ENCODE results near the gene C2CD2L.

DNA sequence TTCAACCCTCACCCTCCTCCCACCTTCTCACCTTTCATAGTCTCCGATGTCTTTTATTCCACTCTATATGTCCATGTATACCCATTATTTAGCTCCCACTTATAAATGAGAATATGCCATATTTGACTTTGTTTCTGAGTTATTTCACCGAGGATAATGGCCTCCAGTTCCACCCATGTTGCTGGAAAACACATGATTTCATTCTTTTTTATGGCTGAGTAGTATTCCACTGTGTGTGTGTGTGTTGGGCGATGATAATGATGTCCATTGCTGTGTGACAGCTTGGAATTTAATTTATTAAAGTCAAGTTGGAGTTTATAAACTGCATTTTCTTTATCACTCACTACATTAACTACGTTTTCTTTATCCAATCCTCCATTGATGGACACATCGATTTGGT, 11.1 kb downstream of the C2CD2L start:
- TF ChIP-seq, protein P1, sequence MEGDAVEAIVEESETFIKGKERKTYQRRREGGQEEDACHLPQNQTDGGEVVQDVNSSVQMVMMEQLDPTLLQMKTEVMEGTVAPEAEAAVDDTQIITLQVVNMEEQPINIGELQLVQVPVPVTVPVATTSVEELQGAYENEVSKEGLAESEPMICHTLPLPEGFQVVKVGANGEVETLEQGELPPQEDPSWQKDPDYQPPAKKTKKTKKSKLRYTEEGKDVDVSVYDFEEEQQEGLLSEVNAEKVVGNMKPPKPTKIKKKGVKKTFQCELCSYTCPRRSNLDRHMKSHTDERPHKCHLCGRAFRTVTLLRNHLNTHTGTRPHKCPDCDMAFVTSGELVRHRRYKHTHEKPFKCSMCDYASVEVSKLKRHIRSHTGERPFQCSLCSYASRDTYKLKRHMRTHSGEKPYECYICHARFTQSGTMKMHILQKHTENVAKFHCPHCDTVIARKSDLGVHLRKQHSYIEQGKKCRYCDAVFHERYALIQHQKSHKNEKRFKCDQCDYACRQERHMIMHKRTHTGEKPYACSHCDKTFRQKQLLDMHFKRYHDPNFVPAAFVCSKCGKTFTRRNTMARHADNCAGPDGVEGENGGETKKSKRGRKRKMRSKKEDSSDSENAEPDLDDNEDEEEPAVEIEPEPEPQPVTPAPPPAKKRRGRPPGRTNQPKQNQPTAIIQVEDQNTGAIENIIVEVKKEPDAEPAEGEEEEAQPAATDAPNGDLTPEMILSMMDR (conservative IDR thresholded peaks at IDR 0.05; ENCODE audit: low read depth, low read length), result no peak
- TF ChIP-seq CEBPB (IDR thresholded peaks at IDR 0.05; ENCODE audit: low read depth, low read length), result no peak
- TF ChIP-seq POLR2A (IDR thresholded peaks at IDR 0.05; ENCODE audit: low read depth, low read length), result no peak
- TF ChIP-seq FOS (IDR thresholded peaks at IDR 0.05; ENCODE audit: low read depth, low read length), result no peak
- TF ChIP-seq MAZ (IDR thresholded peaks at IDR 0.05; ENCODE audit: borderline replicate concordance, low read depth, low read length), result no peak
- no peak for TF ChIP-seq CHD1 (IDR thresholded peaks at IDR 0.05; ENCODE audit: low read depth, low read length)
- TF ChIP-seq, protein P2, sequence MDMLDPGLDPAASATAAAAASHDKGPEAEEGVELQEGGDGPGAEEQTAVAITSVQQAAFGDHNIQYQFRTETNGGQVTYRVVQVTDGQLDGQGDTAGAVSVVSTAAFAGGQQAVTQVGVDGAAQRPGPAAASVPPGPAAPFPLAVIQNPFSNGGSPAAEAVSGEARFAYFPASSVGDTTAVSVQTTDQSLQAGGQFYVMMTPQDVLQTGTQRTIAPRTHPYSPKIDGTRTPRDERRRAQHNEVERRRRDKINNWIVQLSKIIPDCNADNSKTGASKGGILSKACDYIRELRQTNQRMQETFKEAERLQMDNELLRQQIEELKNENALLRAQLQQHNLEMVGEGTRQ (IDR thresholded peaks at IDR 0.05; ENCODE audit: low read depth, low read length), result no peak
- no peak for TF ChIP-seq BHLHE40 (IDR thresholded peaks at IDR 0.05; ENCODE audit: low read depth, low read length)
- no peak for TF ChIP-seq RFX5 (IDR thresholded peaks at IDR 0.05; ENCODE audit: low read depth, low read length)
- no peak for TF ChIP-seq ELK1 (IDR thresholded peaks at IDR 0.05; ENCODE audit: borderline replicate concordance, low read depth, low read length)
- no peak for TF ChIP-seq SMC3 (IDR thresholded peaks at IDR 0.05; ENCODE audit: low read depth, low read length)
- no peak for TF ChIP-seq RAD21 (IDR thresholded peaks at IDR 0.05; ENCODE audit: low read length)
- TF ChIP-seq MXI1 (IDR thresholded peaks at IDR 0.05; ENCODE audit: borderline replicate concordance, low read depth, low read length), result no peak
- TF ChIP-seq MAFK (IDR thresholded peaks at IDR 0.05; ENCODE audit: low read depth, low read length), result no peak
